ENCODE data around the gene WNT3A.

GRCh38 chr1:228071839-228072657 lies 65.2 kb downstream of the WNT3A start:
- no peak for TF ChIP-seq CTCF (IDR thresholded peaks at IDR 0.05; ENCODE audit: low read depth, low read length)
- TF ChIP-seq POLR2A (IDR thresholded peaks at IDR 0.05; ENCODE audit: extremely low read depth, insufficient read length): no peak
- TF ChIP-seq MAX (IDR thresholded peaks at IDR 0.05; ENCODE audit: low read depth, low read length): no peak

Data from NB4 (cell line).